ES-I3 (cell line): ENCODE measurements around the gene RSPH1.

Experiments
- H3K36me3 ChIP-seq: 2 replicates; pipeline ENCODE4 v1.6.1; 2013; ENCODE audit warnings: mild to moderate bottlenecking, low read length, control low read depth, moderate library complexity; ENCODE audit not compliant: insufficient read depth
- H3K4me1 ChIP-seq: 2 replicates; pipeline ENCODE4 v1.6.1; 2013; ENCODE audit warnings: mild to moderate bottlenecking, control low read depth, low read length; ENCODE audit not compliant: insufficient read depth
- H3K9ac ChIP-seq: 2 replicates; pipeline ENCODE4 v1.6.1; 2013; ENCODE audit warnings: low read depth, mild to moderate bottlenecking, low read length, moderate library complexity
- H3K9me3 ChIP-seq: 2 replicates; pipeline ENCODE4 v1.6.1; 2013; ENCODE audit warnings: mild to moderate bottlenecking, low read length, moderate library complexity; ENCODE audit not compliant: control insufficient read depth, insufficient read depth

The RSPH1 gene

DNA sequence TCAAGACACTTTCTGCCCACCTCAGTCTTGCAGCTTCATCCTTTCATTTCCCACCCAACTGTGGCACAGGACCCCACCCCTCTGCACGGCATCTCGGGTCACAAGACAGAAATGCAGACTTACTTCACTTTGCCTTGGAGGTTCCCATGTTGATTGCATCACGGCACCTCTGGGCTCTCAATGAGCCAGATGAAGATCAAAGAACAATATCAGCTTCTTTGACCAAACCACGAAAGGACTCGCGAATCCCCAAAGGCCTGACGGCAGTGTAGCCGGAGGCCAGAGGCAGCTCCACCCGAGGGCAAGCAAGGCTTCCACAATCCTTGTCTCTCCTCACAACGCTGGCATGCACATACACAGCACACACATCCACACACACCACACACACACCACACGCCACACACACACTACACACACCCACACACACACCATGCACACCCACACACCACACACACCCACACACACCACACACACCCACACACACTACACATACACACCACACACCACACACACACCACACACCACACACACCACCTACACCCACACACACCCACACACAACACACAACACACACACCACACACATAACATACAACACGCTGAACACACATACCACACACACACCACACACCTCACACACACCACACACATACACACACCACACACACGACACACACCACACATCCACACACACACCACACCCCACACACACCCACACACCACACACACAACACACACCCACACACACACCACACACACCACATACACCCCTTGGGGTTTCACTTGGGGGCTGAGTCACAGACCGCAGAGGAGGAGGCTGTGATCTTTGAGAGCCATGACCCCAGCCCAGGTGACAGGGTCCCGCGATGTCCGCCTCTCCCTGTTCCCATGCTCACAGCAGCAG is 56.5 kb downstream of the RSPH1 start:
- Histone ChIP-seq H3K36me3 (no peaks in the 10 kb centered on the region), H3K4me1 (no peaks in the 10 kb centered on the region), H3K9ac (no peak overlapping the region), H3K9me3 (no peaks in the 10 kb centered on the region)

DNA sequence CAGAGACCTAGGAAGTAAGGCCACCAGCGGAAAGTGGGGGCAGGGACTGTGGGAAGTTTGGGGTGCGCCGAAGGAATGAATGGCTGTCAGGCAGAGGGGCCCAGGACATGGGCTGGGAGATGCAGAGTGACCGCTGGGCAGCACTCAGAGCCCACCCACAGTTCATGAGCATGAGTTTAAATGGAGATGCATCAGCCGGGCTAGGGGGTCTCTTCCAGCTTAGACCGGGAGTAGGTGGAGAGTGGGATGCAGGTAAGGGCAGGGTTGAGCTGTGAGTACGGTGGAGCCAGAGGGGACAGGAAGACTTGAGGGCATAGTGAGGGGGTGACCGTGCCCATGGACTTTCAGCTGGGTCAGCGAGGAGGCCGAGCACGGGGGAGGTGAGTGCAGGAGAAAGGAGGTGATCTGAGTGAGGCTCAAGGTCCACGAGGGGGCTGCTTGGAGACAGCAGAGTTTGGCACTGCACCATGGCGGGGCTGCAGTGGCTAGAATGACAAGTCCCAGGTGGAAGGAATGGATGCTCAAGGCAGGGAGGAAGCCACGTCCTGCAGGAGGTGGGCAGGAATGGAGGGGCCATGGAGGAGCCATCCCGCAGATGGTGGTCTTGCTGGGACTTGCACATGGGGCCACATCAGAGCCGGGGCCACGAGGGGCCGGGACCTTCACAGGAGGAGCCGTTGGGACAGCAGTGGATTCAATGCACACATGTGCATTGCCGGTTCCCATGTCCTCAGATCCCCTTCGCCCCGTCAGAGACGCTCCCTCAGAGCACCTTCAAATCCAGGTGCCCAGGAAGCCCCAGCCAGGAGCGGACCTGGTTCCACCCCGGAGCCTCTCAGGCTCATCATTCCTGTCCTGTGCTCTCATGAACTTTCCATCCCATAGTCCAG is 57.5 kb downstream of the RSPH1 start:
- no peak overlapping the region for H3K9ac ChIP-seq
- H3K9me3 ChIP-seq: no peaks in the 10 kb centered on the region
- H3K36me3 ChIP-seq: no peaks in the 10 kb centered on the region
- H3K4me1 ChIP-seq: no peaks in the 10 kb centered on the region

DNA sequence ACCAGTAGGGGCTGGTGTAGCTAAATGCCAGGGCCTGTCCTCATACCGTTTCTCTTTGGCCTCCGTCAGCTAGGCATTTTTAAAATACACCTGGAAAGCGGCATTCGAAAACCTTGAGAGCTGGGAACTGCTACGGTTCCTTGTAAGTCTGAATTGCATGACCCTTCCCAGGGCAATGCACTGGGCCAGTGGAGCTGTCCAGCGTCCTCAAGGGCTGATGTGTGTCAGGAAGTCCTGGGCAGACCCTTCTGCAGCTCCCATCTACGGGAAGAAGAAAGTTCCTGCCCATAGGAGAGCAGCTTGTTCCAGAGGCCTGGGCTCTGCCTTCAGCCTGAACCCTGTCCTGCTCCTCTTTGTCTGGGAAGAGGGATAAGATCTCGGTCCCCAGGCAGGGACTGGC is 58.2 kb downstream of the RSPH1 start:
- H3K9ac ChIP-seq: no peak overlapping the region
- no peaks in the 10 kb centered on the region for H3K9me3 ChIP-seq
- H3K4me1 ChIP-seq: no peaks in the 10 kb centered on the region
- H3K36me3 ChIP-seq: no peaks in the 10 kb centered on the region

DNA sequence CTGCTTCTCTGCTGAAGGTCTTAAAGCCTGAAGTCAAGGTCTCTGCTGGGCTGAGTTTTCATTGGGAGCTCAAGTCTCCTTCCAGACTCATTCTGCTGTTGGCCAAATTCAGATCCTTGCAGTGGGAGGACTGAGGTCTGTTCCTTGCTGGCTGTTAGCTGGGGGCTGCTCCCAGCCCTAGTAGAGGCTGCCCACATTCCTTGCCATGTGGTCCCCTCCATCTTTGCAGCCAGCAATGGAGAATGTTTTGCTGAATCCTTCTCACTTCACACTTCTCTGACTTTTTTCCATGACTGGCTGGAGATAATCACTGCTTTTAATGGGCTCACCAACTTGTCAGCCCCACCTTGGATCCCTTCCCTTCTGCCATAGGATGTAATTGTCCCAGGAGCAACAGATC is 59.1 kb downstream of the RSPH1 start:
- no peaks in the 10 kb centered on the region for H3K9me3 ChIP-seq

DNA sequence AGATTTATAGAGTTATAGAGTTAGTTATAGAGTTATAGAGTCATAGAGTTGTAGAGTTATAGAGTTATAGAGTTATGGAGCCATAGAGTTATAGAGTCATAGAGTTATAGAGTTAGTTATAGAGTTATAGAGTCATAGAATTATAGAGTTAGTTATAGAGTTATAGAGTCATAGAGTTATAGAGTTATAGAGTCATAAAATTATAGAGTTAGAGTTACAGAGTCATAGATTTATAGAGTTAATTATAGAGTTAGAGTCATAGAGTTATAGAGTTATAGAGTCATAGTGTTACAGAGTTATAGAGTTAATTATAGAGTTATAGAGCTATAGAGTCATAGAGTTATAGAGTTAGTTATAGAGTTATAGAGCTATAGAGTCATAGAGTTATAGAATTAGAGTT is 60.2 kb downstream of the RSPH1 start:
- H3K4me1 ChIP-seq: no peaks in the 10 kb centered on the region
- no peaks in the 10 kb centered on the region for H3K36me3 ChIP-seq
- no peak overlapping the region for H3K9ac ChIP-seq
- no peaks in the 10 kb centered on the region for H3K9me3 ChIP-seq

More for the DNA sequence above, 59.1 kb downstream of the RSPH1 start:
- Histone ChIP-seq H3K36me3 (no peaks in the 10 kb centered on the region), H3K9ac (no peak overlapping the region), H3K4me1 (no peaks in the 10 kb centered on the region)

DNA sequence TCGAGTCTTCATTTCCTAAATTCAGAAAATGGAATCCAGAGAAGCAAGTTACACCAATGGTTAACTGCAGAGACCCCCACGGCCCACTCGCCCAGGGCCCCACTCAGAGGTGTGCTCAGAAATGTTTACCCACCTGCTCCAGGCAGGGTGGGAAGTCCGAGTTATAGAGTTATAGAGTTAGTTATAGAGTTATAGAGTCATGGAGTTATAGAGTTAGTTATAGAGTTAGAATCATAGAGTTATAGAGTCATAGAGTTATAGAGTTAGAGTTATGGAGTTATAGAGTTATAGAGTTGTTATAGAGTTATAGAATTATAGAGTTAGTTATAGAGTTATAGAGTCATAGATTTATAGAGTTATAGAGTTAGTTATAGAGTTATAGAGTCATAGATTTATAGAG is 60.6 kb downstream of the RSPH1 start:
- no peaks in the 10 kb centered on the region for H3K4me1 ChIP-seq
- no peaks in the 10 kb centered on the region for H3K9me3 ChIP-seq
- H3K9ac ChIP-seq: no peak overlapping the region
- H3K36me3 ChIP-seq: no peaks in the 10 kb centered on the region

DNA sequence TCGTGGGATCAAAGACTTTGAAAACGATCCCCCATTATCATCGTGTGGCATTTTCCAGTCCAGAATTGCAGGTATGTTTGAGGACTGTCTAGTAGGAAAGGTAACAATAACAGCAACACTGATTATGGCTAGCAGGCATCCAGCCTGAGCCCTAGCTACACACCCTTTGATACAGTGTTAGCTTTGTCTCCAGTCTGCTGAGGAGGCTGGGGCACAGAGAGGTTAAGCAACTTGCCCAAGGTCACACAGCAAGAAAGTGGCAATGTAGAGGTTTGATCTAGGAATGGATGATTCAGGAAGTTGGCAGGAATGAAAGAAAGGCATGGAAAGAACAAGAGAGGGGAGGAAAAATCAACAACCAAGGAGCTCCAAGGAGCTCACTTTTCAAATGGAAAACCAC is 61.1 kb downstream of the RSPH1 start:
- Histone ChIP-seq H3K9me3 (no peaks in the 10 kb centered on the region), H3K36me3 (no peaks in the 10 kb centered on the region), H3K4me1 (no peaks in the 10 kb centered on the region), H3K9ac (no peak overlapping the region)

DNA sequence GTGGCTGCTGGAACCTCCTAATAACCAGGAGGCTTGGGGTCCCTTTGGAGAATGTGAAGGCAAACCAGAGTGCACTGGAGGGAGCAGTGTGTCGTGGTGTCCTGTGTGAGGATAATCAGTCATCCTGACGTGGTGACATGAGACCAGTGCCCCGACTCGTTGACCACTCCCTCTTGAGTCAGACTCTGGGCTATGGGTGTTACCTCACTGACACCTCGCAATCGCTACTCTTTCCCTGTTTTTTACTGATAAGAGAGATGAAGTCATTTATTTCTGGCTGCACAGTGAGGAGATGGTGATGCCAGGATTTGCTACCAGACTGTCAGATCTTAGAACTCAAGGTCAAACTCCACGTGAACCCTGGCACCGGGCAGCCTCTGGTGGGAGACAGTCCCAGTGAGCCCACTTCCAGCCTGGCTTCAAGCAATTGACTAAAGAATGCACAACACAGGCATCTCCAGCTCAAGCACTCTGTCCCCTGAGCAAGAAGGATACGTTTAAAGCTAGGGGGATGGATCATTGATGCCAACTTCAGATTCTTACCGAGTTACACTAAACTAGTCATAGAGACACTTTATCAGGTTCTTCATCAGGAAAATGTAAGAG is 62.0 kb downstream of the RSPH1 start:
- Histone ChIP-seq H3K36me3 (no peaks in the 10 kb centered on the region), H3K9me3 (no peaks in the 10 kb centered on the region), H3K4me1 (no peaks in the 10 kb centered on the region), H3K9ac (no peak overlapping the region)

DNA sequence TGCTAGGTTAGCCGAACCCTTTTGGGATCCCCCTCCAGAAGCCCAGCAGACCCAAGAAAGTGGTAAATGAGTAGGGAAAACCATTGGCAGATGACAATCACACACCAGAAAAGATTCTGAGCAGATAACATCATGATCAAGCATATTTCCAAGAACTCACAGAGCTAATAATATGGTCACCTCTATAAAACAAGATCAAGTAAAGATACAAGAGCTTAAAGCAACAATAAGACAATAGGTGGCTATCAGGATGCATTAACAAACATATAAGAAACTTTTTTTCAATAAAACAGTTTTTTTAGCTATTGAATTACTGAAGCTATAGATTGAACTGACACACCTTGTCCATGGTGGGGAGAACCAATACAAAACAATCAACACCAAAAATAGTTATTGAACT is 63.3 kb downstream of the RSPH1 start:
- Histone ChIP-seq H3K4me1 (no peaks in the 10 kb centered on the region), H3K9me3 (no peaks in the 10 kb centered on the region), H3K9ac (no peak overlapping the region), H3K36me3 (no peaks in the 10 kb centered on the region)

DNA sequence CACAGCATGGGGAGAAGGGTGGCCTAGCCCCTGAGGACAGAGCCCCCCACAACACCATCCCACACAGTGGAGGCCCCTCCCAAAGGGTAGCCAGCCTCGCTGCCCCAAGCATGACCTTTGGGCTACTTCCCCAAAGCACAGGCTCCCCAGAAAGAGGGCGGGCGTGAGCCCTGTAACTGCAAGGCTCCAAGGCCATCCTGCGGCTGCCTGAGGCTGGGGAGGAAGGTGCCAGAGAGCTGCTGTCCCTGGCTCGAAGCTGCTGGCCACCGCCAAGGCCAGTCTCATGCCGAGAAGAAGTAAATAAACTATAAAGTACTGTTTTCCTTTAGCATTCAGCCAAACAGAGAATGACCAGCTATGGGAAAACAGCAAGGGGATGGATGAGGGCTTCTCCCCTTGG is 64.8 kb downstream of the RSPH1 start:
- H3K9ac ChIP-seq: no peak overlapping the region
- no peaks in the 10 kb centered on the region for H3K9me3 ChIP-seq
- no peaks in the 10 kb centered on the region for H3K4me1 ChIP-seq
- H3K36me3 ChIP-seq: no peaks in the 10 kb centered on the region

DNA sequence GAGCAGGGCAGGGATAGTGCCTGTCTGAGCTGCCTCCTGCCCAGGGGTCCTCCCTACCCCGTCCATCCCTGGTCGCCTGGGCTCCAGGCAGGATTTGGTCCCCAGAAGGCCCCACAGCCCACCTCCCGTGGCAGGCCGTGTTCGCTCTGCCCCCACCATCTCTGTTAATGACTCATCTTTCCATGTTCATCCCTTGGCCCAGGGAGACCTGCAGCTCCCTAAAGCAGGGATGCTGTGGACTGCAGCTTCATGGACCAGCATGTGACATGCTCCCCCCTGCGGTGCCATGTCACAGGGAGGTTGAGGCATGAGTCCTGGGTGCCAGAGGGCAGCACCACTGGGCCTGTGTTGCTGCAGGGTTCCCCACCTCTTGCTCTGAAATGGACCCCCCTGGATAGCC is 65.5 kb downstream of the RSPH1 start:
- no peaks in the 10 kb centered on the region for H3K36me3 ChIP-seq

DNA sequence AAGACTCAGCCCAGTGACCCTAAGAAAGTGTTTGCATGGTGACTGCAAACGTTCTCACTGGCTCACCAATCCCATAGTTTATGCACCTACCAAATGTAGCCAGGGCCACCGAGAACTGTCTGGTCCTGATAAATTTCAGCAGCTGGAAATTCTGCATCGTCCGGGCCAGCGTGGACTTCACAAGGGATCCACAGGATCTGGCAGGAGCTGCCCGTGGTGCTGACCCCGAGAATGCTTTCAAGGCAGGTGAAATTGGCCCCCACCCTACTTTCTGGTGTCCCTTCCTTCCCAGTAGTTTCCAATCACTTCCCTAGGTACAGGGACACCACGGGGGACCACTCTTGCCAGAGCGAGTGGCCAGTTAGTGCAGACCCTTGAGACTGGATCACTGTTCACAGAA is 66.2 kb downstream of the RSPH1 start:
- no peaks in the 10 kb centered on the region for H3K4me1 ChIP-seq
- no peaks in the 10 kb centered on the region for H3K9me3 ChIP-seq
- H3K36me3 ChIP-seq: no peaks in the 10 kb centered on the region
- H3K9ac ChIP-seq: no peak overlapping the region

More for the DNA sequence above, 65.5 kb downstream of the RSPH1 start:
- Histone ChIP-seq H3K9ac (no peak overlapping the region), H3K4me1 (no peaks in the 10 kb centered on the region), H3K9me3 (no peaks in the 10 kb centered on the region)

DNA sequence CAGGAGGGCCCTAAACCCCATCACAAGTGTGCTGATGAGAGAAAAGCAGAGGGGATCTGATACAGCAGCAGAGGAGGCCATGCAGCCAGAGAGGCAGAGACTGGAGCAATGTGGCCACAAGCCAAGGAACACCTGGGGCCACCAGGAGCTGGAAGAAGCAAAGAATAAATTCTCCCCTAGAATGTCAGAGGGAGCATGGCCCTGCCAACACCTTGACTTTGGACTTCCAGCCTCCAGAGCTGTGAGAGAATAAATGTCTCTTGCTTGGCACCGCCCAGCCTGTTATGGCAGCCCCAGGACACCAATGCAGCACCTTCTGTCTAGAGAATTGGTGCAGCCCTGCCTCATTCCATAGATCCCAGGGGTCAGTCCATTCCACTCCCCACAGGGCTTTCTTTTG is 67.0 kb downstream of the RSPH1 start:
- Histone ChIP-seq H3K9me3 (no peaks in the 10 kb centered on the region), H3K4me1 (no peaks in the 10 kb centered on the region), H3K36me3 (no peaks in the 10 kb centered on the region), H3K9ac (no peak overlapping the region)

DNA sequence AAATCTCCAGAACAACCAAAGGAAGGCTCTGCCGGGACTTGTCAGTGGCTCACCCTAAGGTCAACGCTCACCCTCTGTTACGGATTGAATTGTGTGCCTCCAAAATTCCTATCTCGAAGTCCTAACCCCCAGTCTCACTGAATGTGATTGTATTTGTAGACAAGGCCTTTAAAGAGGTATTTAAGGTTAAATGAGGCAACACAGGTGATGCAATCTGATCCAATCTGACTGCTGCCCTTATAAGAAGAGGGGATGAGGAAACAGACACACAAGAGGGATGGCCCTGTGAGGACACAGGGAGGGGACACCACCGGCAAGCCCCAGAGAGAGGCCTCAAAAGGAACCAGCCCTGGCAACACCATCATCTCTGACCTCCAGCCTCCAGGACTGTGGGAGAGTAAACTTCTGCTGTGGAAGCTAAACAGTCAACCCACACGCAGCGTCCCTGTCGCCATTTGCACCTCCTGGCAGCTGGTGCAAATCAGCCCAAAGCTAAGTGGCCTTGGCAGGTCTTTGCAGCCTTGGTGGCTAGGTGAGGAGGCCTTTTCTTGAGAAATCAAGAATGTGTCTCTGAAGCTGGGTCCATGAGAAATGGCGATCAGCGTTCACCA is 68.1 kb downstream of the RSPH1 start:
- no peaks in the 10 kb centered on the region for H3K9me3 ChIP-seq
- no peak overlapping the region for H3K9ac ChIP-seq
- no peaks in the 10 kb centered on the region for H3K36me3 ChIP-seq
- H3K4me1 ChIP-seq: no peaks in the 10 kb centered on the region
